GM12801 (cell line): ENCODE data around the gene FCRL5.

ENCODE experiments used
- TF ChIP-seq, protein P1 (sequence below): IDR thresholded peaks from one replicate; pipeline ENCODE4 v1.5.1; 2011; ENCODE audit warnings: control low read depth; ENCODE audit not compliant: insufficient read length; ENCODE audit errors: extremely low read depth

FCRL5 gene

DNA sequence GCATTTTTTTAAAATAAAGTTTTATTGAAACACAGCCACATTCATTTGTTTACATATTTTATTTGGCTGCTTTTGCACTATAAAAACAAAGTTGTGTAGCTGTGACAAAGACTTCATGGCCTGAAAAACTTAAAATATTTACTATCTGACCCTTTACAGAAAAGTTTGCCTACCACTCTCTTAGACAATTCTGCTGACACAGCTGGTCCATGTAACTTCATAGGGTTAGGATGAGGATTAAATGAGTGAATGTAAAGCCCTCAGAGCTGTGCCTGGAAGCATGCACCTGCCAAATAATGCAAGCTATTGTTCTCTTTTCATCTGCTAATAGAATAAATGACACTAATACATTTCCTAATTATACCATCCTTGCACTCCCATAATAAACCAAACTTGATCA is 67.7 kb downstream of the FCRL5 start:
- TF ChIP-seq, protein P1, sequence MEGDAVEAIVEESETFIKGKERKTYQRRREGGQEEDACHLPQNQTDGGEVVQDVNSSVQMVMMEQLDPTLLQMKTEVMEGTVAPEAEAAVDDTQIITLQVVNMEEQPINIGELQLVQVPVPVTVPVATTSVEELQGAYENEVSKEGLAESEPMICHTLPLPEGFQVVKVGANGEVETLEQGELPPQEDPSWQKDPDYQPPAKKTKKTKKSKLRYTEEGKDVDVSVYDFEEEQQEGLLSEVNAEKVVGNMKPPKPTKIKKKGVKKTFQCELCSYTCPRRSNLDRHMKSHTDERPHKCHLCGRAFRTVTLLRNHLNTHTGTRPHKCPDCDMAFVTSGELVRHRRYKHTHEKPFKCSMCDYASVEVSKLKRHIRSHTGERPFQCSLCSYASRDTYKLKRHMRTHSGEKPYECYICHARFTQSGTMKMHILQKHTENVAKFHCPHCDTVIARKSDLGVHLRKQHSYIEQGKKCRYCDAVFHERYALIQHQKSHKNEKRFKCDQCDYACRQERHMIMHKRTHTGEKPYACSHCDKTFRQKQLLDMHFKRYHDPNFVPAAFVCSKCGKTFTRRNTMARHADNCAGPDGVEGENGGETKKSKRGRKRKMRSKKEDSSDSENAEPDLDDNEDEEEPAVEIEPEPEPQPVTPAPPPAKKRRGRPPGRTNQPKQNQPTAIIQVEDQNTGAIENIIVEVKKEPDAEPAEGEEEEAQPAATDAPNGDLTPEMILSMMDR, result no peak

DNA sequence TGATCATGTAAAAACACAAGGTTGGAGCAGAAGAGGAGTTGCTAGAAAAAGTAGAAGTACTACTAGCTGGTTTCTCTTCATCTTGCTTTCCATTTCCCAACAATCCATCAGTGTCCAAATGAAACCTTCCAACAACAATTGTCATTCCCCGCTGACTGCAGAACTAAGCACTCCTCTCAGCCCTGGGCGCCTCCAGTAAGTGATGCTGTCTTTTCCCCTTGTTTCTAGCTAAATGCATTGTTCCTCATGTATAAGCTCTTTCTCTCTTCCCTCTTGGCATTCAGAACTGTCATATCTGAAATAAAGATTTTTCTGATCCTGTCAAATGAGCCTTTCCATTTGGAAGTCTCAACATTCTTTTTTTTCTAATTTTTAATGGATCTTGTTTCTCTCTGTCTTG is 68.7 kb downstream of the FCRL5 start:
- TF ChIP-seq, protein P1, result no peak

DNA sequence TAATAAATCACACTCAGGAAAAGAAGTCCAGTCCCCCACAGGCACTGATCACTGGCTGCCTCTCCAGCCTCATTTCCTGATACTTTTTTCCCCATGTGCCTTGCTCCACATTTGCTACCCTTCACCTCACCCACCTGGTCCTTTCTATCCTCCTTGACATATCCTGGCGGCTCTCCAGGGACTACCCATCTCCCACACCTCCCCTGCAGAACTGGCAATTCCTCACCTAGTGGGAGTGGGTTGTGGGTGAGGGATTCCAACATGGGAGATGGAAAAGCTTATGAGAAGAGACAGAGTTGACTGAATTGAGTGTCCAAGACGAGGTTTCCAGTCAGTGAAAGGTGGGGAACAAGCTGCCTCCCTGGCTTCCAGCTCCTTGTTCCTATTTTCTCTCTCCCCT is 69.6 kb downstream of the FCRL5 start:
- TF ChIP-seq, protein P1, result no peak

DNA sequence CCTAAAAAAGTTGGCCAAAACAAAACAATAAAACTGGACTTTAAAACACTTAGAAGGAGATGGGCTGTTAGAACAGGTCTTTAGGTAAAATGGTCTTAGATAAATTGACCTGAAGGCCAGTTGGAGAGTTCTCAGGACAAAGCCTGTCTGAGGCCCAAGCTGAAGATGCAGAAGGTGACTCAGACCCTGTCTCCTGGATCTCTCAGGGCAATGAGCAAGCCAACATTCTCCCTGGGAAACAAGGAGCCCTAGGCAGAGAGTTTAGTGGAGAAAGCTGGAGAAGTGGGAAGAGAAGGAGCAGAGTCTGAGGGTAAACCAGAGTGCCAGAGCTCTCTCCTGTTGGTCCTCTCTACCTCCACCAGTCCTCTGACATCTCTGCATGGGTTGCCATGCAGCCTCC is 70.1 kb downstream of the FCRL5 start:
- TF ChIP-seq, protein P1, result no peak

DNA sequence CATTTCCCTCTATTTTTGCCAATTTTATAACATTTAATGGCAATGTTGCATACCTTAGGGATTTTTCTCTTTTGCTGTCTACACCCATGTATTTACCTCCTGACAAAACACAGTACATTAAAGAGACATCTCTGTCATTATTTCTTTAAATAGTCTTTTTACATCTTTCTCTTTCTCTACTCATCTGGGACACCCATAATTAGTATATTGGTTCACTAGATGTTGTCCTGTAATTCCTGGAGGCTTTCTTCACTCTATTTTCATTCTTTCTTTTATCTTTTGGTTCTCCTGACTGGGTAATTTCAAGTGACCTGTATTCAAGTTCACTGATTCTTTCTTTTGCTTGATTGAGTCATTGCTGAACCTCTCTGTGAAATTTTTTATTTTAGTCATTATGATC is 74.3 kb downstream of the FCRL5 start:
- TF ChIP-seq, protein P1, result no peak

DNA sequence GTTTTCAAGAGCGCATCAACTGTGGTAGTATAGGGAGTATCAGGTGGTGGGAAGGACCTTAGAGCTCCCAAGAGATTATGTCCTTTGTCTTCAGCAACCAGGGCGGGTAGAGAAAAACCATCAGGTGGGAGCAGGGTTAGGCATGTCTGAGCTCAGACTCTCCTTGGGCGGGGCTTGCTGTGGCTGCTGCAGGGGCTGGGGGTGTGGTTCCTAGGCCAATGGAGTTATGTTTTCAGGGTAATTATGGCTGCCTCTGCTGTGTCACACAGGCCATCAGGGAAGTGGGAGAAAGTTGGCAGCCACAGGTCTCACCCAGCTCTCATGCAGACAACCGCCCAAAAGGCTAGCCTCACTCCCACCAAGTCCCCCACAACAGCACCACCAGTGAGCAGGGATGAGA is 74.9 kb downstream of the FCRL5 start:
- TF ChIP-seq, protein P1, result no peak

DNA sequence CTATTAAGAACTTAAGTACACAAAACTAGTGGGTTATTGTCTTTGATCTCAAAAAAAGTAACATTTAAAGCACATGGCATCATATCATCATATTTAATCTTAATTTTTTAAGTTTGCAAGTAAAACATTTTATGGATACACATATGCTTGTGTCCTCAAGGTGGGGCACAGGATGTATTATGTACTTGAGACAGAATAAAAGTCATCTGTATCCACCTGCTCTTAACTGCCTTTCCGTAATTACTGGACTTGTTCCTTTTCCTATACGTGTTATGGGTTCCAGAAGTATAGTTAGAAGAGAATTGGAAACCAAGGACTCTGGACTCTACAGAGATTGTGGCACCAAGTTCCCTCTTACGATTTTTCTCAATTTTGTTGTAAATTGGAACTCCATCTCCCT is 79.4 kb downstream of the FCRL5 start:
- TF ChIP-seq, protein P1, result no peak
